NCI-H2196 treated with DMSO at 0.1 percent for 48 hours (cell line): ENCODE results near the gene CLNK.

Experiments used
- DNase-seq: peaks from one replicate; lab custom pipeline; 2025; ENCODE audit not compliant: unreplicated experiment; lab: John Stamatoyannopoulos, UW

Gene CLNK

GRCh38 chr4:10526429-10527222, 157.9 kb downstream of the CLNK start:
- no peak for DNase-seq

GRCh38 chr4:10524196-10524833, 160.3 kb downstream of the CLNK start:
- no peak for DNase-seq

GRCh38 chr4:10521424-10521823, 163.1 kb downstream of the CLNK start:
- DNase-seq: no peak

- DNase-seq: no peak
These were observed 174.8 kb downstream of the CLNK start for GRCh38 chr4:10509733-10510132.

- DNase-seq: no peak
These were observed 178.5 kb downstream of the CLNK start for GRCh38 chr4:10506077-10506476.

GRCh38 chr4:10504570-10505179, 179.9 kb downstream of the CLNK start:
- no peak for DNase-seq

GRCh38 chr4:10502717-10503116, 181.9 kb downstream of the CLNK start:
- no peak for DNase-seq

GRCh38 chr4:10500776-10501175, 183.8 kb downstream of the CLNK start:
- DNase-seq: no peak

- DNase-seq: no peak
These were observed 188.4 kb downstream of the CLNK start for GRCh38 chr4:10496200-10496599.

- DNase-seq: no peak
These were observed 188.9 kb downstream of the CLNK start for GRCh38 chr4:10495651-10496050.

GRCh38 chr4:10492464-10492863, 192.1 kb downstream of the CLNK start:
- DNase-seq: no peak

GRCh38 chr4:10491401-10491800, 193.2 kb downstream of the CLNK start:
- DNase-seq: no peak

GRCh38 chr4:10490996-10491395, 193.6 kb downstream of the CLNK start:
- DNase-seq: no peak

- DNase-seq: no peak
These were observed 201.7 kb downstream of the CLNK start for GRCh38 chr4:10482913-10483312.

GRCh38 chr4:10480616-10481015, 204.0 kb downstream of the CLNK start:
- DNase-seq: no peak

- DNase-seq: no peak
These were observed 205.9 kb downstream of the CLNK start for GRCh38 chr4:10478621-10479020.

GRCh38 chr4:10470505-10470904, 214.1 kb downstream of the CLNK start:
- no peak for DNase-seq

GRCh38 chr4:10466161-10466560, 218.4 kb downstream of the CLNK start:
- DNase-seq: no peak

- DNase-seq: no peak
These were observed 221.7 kb downstream of the CLNK start for GRCh38 chr4:10462876-10463275.

- no peak for DNase-seq
These were observed 222.6 kb downstream of the CLNK start for GRCh38 chr4:10461850-10462400.

GRCh38 chr4:10461091-10461849, 223.3 kb downstream of the CLNK start:
- DNase-seq: no peak
